ENCODE data around the gene ZNF18.

Gene ZNF18

DNA sequence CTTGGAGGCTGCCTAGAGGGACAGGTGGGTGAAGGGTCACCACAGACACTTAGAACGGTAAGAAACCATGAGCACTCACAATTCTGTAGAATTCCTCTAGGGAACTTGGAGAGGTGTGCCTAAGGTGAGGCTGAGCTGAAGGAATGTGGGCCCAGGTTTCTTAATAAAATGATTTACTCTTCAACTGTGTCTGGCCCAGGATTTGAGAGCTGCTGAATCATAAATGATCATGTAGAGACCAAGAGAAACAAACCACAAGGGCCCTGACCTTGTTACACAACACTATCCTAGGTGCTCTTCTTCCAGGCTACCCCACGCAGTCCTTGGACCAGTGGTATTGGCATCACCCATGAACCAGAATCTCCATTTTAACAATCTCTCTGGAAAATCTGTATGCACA lies 27.7 kb downstream of the ZNF18 start:
- no peaks in the 10 kb centered on the region for H4K20me1 ChIP-seq (ENCODE audit: insufficient read depth, low read length, poor library complexity, severe bottlenecking)
- no peaks in the 10 kb centered on the region for H3K27me3 ChIP-seq (ENCODE audit: insufficient read depth, low read length, poor library complexity, severe bottlenecking)
- no peaks in the 10 kb centered on the region for H3K4me1 ChIP-seq (ENCODE audit: insufficient read depth, low read length, poor library complexity, severe bottlenecking)
- no peak overlapping the region for H3K9ac ChIP-seq (ENCODE audit: low read depth, low read length, poor library complexity, severe bottlenecking)
- no peaks in the 10 kb centered on the region for H3K36me3 ChIP-seq (ENCODE audit: insufficient read depth, low read length)
- TF ChIP-seq EZH2phosphoT487 (IDR thresholded peaks at IDR 0.05; ENCODE audit: borderline replicate concordance) = no peak
- TF ChIP-seq, protein P1, sequence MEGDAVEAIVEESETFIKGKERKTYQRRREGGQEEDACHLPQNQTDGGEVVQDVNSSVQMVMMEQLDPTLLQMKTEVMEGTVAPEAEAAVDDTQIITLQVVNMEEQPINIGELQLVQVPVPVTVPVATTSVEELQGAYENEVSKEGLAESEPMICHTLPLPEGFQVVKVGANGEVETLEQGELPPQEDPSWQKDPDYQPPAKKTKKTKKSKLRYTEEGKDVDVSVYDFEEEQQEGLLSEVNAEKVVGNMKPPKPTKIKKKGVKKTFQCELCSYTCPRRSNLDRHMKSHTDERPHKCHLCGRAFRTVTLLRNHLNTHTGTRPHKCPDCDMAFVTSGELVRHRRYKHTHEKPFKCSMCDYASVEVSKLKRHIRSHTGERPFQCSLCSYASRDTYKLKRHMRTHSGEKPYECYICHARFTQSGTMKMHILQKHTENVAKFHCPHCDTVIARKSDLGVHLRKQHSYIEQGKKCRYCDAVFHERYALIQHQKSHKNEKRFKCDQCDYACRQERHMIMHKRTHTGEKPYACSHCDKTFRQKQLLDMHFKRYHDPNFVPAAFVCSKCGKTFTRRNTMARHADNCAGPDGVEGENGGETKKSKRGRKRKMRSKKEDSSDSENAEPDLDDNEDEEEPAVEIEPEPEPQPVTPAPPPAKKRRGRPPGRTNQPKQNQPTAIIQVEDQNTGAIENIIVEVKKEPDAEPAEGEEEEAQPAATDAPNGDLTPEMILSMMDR (conservative IDR thresholded peaks at IDR 0.05; ENCODE audit: low read length) = no peak
- no peaks in the 10 kb centered on the region for H3F3A ChIP-seq (ENCODE audit: low read depth)
- H3K9me3 ChIP-seq (ENCODE audit: insufficient read depth, low read depth, low read length) = no peaks in the 10 kb centered on the region; the same call in 1 of the 2 replicates
- no peaks in the 10 kb centered on the region for H3K79me2 ChIP-seq (ENCODE audit: insufficient read depth, low read length)
- no peak overlapping the region for H3K4me3 ChIP-seq (ENCODE audit: low read length, poor library complexity, severe bottlenecking)
- H3K9me2 ChIP-seq (replicated peaks; ENCODE audit: low read depth, low read length) = no peaks in the 10 kb centered on the region
- no peak overlapping the region for H3K4me2 ChIP-seq (ENCODE audit: low read depth, low read length, poor library complexity, severe bottlenecking)
- no peak overlapping the region for H2AFZ ChIP-seq (ENCODE audit: low read length)

DNA sequence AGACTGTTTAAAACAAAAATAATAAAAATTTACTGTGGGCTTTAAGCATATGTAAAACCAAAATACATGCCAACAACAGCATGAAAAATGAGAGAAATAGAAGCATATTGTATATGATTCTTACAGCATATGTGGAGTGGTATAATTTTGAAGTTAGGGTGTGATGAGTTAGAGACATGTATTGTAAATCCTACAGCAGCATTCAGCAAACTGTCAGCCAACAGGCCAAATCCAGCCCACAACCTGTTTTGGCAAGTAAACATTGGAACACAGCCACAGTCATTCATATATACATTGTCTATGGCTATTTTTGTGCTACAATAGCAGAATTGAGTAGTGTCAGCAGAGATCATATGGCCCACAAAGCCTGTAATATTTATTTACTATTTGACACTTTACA lies 42.3 kb downstream of the ZNF18 start:
- H3K79me2 ChIP-seq (ENCODE audit: insufficient read depth, low read length) = no peaks in the 10 kb centered on the region

DNA sequence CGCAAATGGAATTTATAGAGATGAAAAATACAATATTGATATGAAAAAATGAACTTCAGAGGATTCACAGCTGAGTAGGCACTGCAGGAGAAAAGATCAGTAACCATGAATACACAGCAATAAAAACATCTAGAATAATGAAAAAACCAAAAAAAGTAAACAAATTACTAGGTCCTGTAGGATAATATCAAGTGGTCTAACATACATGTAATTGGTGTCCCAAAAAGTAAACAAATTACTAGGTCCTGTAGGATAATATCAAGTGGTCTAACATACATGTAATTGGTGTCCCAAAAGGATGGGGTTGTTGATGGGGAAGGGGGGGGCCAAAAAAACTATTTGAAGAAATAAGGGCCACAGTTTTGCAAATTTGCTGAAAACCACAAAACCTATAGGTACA lies 43.4 kb downstream of the ZNF18 start:
- H3K27me3 ChIP-seq (ENCODE audit: insufficient read depth, low read length, poor library complexity, severe bottlenecking) = no peaks in the 10 kb centered on the region
- no peak overlapping the region for H3K9ac ChIP-seq (ENCODE audit: low read depth, low read length, poor library complexity, severe bottlenecking)
- no peak overlapping the region for H3K4me2 ChIP-seq (ENCODE audit: low read depth, low read length, poor library complexity, severe bottlenecking)
- no peaks in the 10 kb centered on the region for H3K36me3 ChIP-seq (ENCODE audit: insufficient read depth, low read length)
- no peak overlapping the region for H2AFZ ChIP-seq (ENCODE audit: low read length)
- H3K4me3 ChIP-seq (ENCODE audit: low read length, poor library complexity, severe bottlenecking) = no peak overlapping the region
- H3K4me1 ChIP-seq (ENCODE audit: insufficient read depth, low read length, poor library complexity, severe bottlenecking) = no peaks in the 10 kb centered on the region
- no peaks in the 10 kb centered on the region for H4K20me1 ChIP-seq (ENCODE audit: insufficient read depth, low read length, poor library complexity, severe bottlenecking)
- H3K9me3 ChIP-seq (ENCODE audit: insufficient read depth, low read depth, low read length) = peaks cover 2% of the 10 kb centered on the region; the same call in 1 of the 2 replicates
- no peaks in the 10 kb centered on the region for H3F3A ChIP-seq (ENCODE audit: low read depth)
- H3K79me2 ChIP-seq (ENCODE audit: insufficient read depth, low read length) = no peaks in the 10 kb centered on the region
- TF ChIP-seq, protein P1 (conservative IDR thresholded peaks at IDR 0.05; ENCODE audit: low read length) = no peak
- no peak for TF ChIP-seq EZH2phosphoT487 (IDR thresholded peaks at IDR 0.05; ENCODE audit: borderline replicate concordance)
- H3K9me2 ChIP-seq (replicated peaks; ENCODE audit: low read depth, low read length) = no peaks in the 10 kb centered on the region

More for the DNA sequence above, 42.3 kb downstream of the ZNF18 start:
- H3K36me3 ChIP-seq (ENCODE audit: insufficient read depth, low read length) = no peaks in the 10 kb centered on the region
- no peak overlapping the region for H2AFZ ChIP-seq (ENCODE audit: low read length)
- H4K20me1 ChIP-seq (ENCODE audit: insufficient read depth, low read length, poor library complexity, severe bottlenecking) = no peaks in the 10 kb centered on the region
- H3K4me1 ChIP-seq (ENCODE audit: insufficient read depth, low read length, poor library complexity, severe bottlenecking) = no peaks in the 10 kb centered on the region
- no peaks in the 10 kb centered on the region for H3K9me2 ChIP-seq (replicated peaks; ENCODE audit: low read depth, low read length)
- no peak overlapping the region for H3K4me2 ChIP-seq (ENCODE audit: low read depth, low read length, poor library complexity, severe bottlenecking)
- peaks cover 2% of the 10 kb centered on the region; the same call in 1 of the 2 replicates for H3K9me3 ChIP-seq (ENCODE audit: insufficient read depth, low read depth, low read length)
- H3F3A ChIP-seq (ENCODE audit: low read depth) = no peaks in the 10 kb centered on the region
- no peak overlapping the region for H3K4me3 ChIP-seq (ENCODE audit: low read length, poor library complexity, severe bottlenecking)
- H3K27me3 ChIP-seq (ENCODE audit: insufficient read depth, low read length, poor library complexity, severe bottlenecking) = no peaks in the 10 kb centered on the region
- TF ChIP-seq EZH2phosphoT487 (IDR thresholded peaks at IDR 0.05; ENCODE audit: borderline replicate concordance) = no peak
- TF ChIP-seq, protein P1 (conservative IDR thresholded peaks at IDR 0.05; ENCODE audit: low read length) = no peak
- no peak overlapping the region for H3K9ac ChIP-seq (ENCODE audit: low read depth, low read length, poor library complexity, severe bottlenecking)

Data from Loucy (cell line).